Liver (tissue), 9 donors: ENCODE data around the gene DCAF8. TPM values are rescaled to one million over a fixed set of nuclear protein-coding genes. Genes with fewer than 3 reads are reported as not detected.

Experiments used
- DNase-seq: peaks from one replicate; pipeline ENCODE4 v3.0.0-alpha.2; 2017; ENCODE audit warnings: low spot score
- H3K27ac ChIP-seq, 2 donors: one replicate each; pipeline ENCODE4 v1.7.0; 2013; ENCODE audit warnings: inconsistent platforms in 2 of 2, low read length in 2 of 2, control low read depth in 1 of 2, low read depth in 1 of 2, mild to moderate bottlenecking in 1 of 2
- H3K27me3 ChIP-seq, 4 donors: one replicate each; pipeline versions ENCODE4 v1.6.1 to v1.7.0; 2013; ENCODE audit warnings: low read length in 3 of 4, inconsistent platforms in 1 of 4, mild to moderate bottlenecking in 1 of 4, moderate library complexity in 1 of 4; ENCODE audit not compliant: control insufficient read depth in 4 of 4, insufficient read depth in 4 of 4
- H3K36me3 ChIP-seq, 4 donors: one replicate each; pipeline versions ENCODE4 v1.6.1 to v1.7.0; 2013; ENCODE audit warnings: low read length in 3 of 4, mild to moderate bottlenecking in 3 of 4, low read depth in 1 of 4, moderate library complexity in 1 of 4; ENCODE audit not compliant: control insufficient read depth in 4 of 4, insufficient read depth in 3 of 4
- H3K4me1 ChIP-seq, 4 donors: one replicate each; pipeline versions ENCODE4 v1.6.1 to v1.7.0; 2013; ENCODE audit warnings: low read length in 3 of 4, mild to moderate bottlenecking in 3 of 4, moderate library complexity in 1 of 4; ENCODE audit not compliant: control insufficient read depth in 4 of 4, insufficient read depth in 4 of 4
- H3K4me3 ChIP-seq, 3 donors: one replicate each; pipeline versions ENCODE4 v1.6.1 to v1.7.0; 2013; ENCODE audit warnings: low read length in 3 of 3, control low read depth in 1 of 3, low read depth in 1 of 3, mild to moderate bottlenecking in 1 of 3
- H3K9ac ChIP-seq, 2 donors: one replicate each; pipeline ENCODE4 v1.7.0; 2013; ENCODE audit warnings: low read length in 2 of 2, mild to moderate bottlenecking in 2 of 2, moderate library complexity in 2 of 2, control low read depth in 1 of 2, low read depth in 1 of 2
- H3K9me3 ChIP-seq, 4 donors: one replicate each; pipeline versions ENCODE4 v1.6.1 to v1.7.0; 2013; ENCODE audit warnings: low read length in 3 of 4; ENCODE audit not compliant: control insufficient read depth in 4 of 4
- EGR1 ChIP-seq, 2 donors: IDR thresholded peaks; 2 replicates each; pipeline ENCODE4 v1.6.1; 2016 to 2018; ENCODE audit warnings: antibody characterized with exemption in 2 of 2, low read depth in 2 of 2
- FOXA1 ChIP-seq: IDR thresholded peaks from 2 replicates; pipeline ENCODE4 v1.6.1; 2016; ENCODE audit warnings: antibody characterized with exemption
- GABPA ChIP-seq, 2 donors: IDR thresholded peaks in 1 of 2; conservative IDR thresholded peaks in 1 of 2; 2 replicates each; pipeline ENCODE4 v1.6.1; 2016; ENCODE audit warnings: antibody characterized with exemption in 2 of 2, mild to moderate bottlenecking in 1 of 2, moderate library complexity in 1 of 2
- HNF4G ChIP-seq: IDR thresholded peaks from 2 replicates; pipeline ENCODE4 v1.6.1; 2016; ENCODE audit warnings: antibody characterized with exemption
- JUND ChIP-seq, 2 donors: IDR thresholded peaks; 2 replicates each; pipeline ENCODE4 v1.6.1; 2016; ENCODE audit warnings: antibody characterized with exemption in 2 of 2
- REST ChIP-seq: IDR thresholded peaks from 2 replicates; pipeline ENCODE4 v1.6.1; 2016; ENCODE audit warnings: antibody characterized with exemption, mild to moderate bottlenecking
- RXRA ChIP-seq, 2 donors: IDR thresholded peaks; 2 replicates each; pipeline ENCODE4 v1.6.1; 2017 to 2018; ENCODE audit warnings: antibody characterized with exemption in 2 of 2, mild to moderate bottlenecking in 1 of 2
- SP1 ChIP-seq: IDR thresholded peaks from 2 replicates; pipeline ENCODE4 v1.6.1; 2018; ENCODE audit warnings: antibody characterized with exemption, mild to moderate bottlenecking
- TAF1 ChIP-seq: conservative IDR thresholded peaks from 2 replicates; pipeline ENCODE4 v1.6.1; 2016; ENCODE audit warnings: antibody characterized with exemption, mild to moderate bottlenecking
- YY1 ChIP-seq: IDR thresholded peaks from 2 replicates; pipeline ENCODE4 v1.6.1; 2016; ENCODE audit warnings: antibody characterized with exemption, mild to moderate bottlenecking
- ZBTB33 ChIP-seq: IDR thresholded peaks from 2 replicates; pipeline ENCODE4 v1.6.1; 2016; ENCODE audit warnings: antibody characterized with exemption
- WGBS: extraction: QIAGEN DNeasy Blood & Tissue Kit; methylation state at CpG from one replicate; pipeline ENCODE4 v1.1.7; 2013; 5-methylcytosine and 5-hydroxymethylcytosine counted together
- polyA plus RNA-seq, 2 donors: library from polyadenylated mRNA; stranded (reverse) in 1 of 2; unstranded in 1 of 2; fragments of 200-250 nt in 1 of 2; fragments of >200 nt in 1 of 2; fragmentation: Nextera tagmentation in 1 of 2; extraction: Ambion mirVana in 1 of 2; gene quantifications; one replicate each; pipeline versions ENCODE4 v1.2.1 to v1.2.3, GENCODE V29; 2013 to 2015
- total RNA-seq, 2 donors: library from RNA; depleted of rRNA; stranded (reverse); fragments of >200 nt; gene quantifications; one replicate each; pipeline ENCODE4 v1.2.3, GENCODE V29; 2014
- donor health status: healthy.
- donor health status: healthy.
- donor health status: healthy.
- donor health status: healthy.
- donor health status: healthy.

The DCAF8 gene
- total and polyA plus RNA-seq, 4 donors: 80.3 to 199 (median 102) TPM

- no peak for TF ChIP-seq REST
Measured at GRCh38 chr1:160307118-160307791, 44.9 kb upstream of the DCAF8 start (continued).

- Histone ChIP-seq H3K9me3 (no peaks in the 10 kb centered on the region), H3K27ac (no peak overlapping the region), H3K27me3 (no peaks in the 10 kb centered on the region), H3K4me3 (no peak overlapping the region), H3K4me1 (no peaks in the 10 kb centered on the region), H3K36me3 (peaks cover 6 to 76% (median 60%) of the 10 kb centered on the region in 4 donors), H3K9ac (no peak overlapping the region)
- WGBS: 89% methylated on average over 7 of the region's 7 CpGs
- TF ChIP-seq FOXA1 (no peak), ZBTB33 (no peak), REST (no peak), HNF4G (no peak), RXRA (IDR thresholded peaks at IDR 0.05) (no peak), GABPA (IDR thresholded peaks at IDR 0.05 in 1 of 2, conservative IDR thresholded peaks at IDR 0.05 in 1 of 2) (no peak), EGR1 (IDR thresholded peaks at IDR 0.05; ENCODE audit: low read depth in 2 of 2) (no peak), SP1 (no peak), TAF1 (no peak), JUND (IDR thresholded peaks at IDR 0.05) (no peak), YY1 (no peak)
- no peak for DNase-seq
Measured at GRCh38 chr1:160300173-160300572, 37.8 kb upstream of the DCAF8 start.
